Neuronal stem cell (in vitro differentiated cells): ENCODE measurements around the gene HSPB9.

Experiments used
- DNase-seq: peaks from one replicate; pipeline ENCODE4 v3.0.0-alpha.2; 2013; ENCODE audit warnings: low spot score
- H2AFZ ChIP-seq: one replicate; pipeline ENCODE4 v1.6.1; 2013; ENCODE audit warnings: mild to moderate bottlenecking, low read length, inconsistent platforms
- H2AK5ac ChIP-seq: 2 replicates; pipeline ENCODE4 v1.6.1; 2013; ENCODE audit warnings: low read depth, mild to moderate bottlenecking, inconsistent platforms, low read length, moderate library complexity, mixed read lengths
- H2BK120ac ChIP-seq: 2 replicates; pipeline ENCODE4 v1.6.1; 2013; ENCODE audit warnings: low read depth, mild to moderate bottlenecking, inconsistent platforms, low read length, moderate library complexity, mixed read lengths
- H2BK12ac ChIP-seq: one replicate; pipeline ENCODE4 v1.6.1; 2013; ENCODE audit warnings: low read length, inconsistent platforms
- H2BK15ac ChIP-seq: 2 replicates; pipeline ENCODE4 v1.6.1; 2013; ENCODE audit warnings: mild to moderate bottlenecking, low read length, inconsistent platforms, mixed read lengths
- H2BK5ac ChIP-seq: one replicate; pipeline ENCODE4 v1.6.1; 2013; ENCODE audit warnings: inconsistent platforms, mild to moderate bottlenecking, low read length, moderate library complexity
- H3K14ac ChIP-seq: one replicate; pipeline ENCODE4 v1.6.1; 2013; ENCODE audit warnings: low read length, inconsistent platforms
- H3K18ac ChIP-seq: 2 replicates; pipeline ENCODE4 v1.6.1; 2013; ENCODE audit warnings: low read length, inconsistent platforms
- H3K23ac ChIP-seq: 2 replicates; pipeline ENCODE4 v1.6.1; 2013; ENCODE audit warnings: low read depth, mild to moderate bottlenecking, mixed read lengths, low read length, inconsistent platforms; ENCODE audit not compliant: poor library complexity
- H3K27ac ChIP-seq: replicated peaks from 3 replicates; pipeline ENCODE4 v1.5.1; 2013; ENCODE audit warnings: low read length, inconsistent platforms
- H3K27me3 ChIP-seq, 3 experiments: 2 replicates each; pipeline ENCODE4 v1.6.1; 2013; ENCODE audit warnings: low read length in 3 of 3, mild to moderate bottlenecking in 2 of 3, inconsistent platforms in 1 of 3, low read depth in 1 of 3, mixed read lengths in 1 of 3, moderate library complexity in 1 of 3; ENCODE audit not compliant: control insufficient read depth in 3 of 3, insufficient read depth in 3 of 3
- H3K36me3 ChIP-seq, 2 donors: replicated peaks in 1 of 2; 2 replicates each; pipeline ENCODE4 v1.6.1; 2013; ENCODE audit warnings: low read length in 2 of 2; ENCODE audit not compliant: control insufficient read depth in 2 of 2, insufficient read depth in 2 of 2
- H3K4ac ChIP-seq: 2 replicates; pipeline ENCODE4 v1.6.1; 2013; ENCODE audit warnings: inconsistent platforms, mild to moderate bottlenecking, low read length, moderate library complexity
- H3K4me1 ChIP-seq, 2 donors: 1 replicate in 1 of 2; 2 replicates in 1 of 2; pipeline ENCODE4 v1.6.1; 2013; ENCODE audit warnings: low read length in 2 of 2, low read depth in 1 of 2; ENCODE audit not compliant: control insufficient read depth in 2 of 2, insufficient read depth in 1 of 2
- H3K4me2 ChIP-seq: one replicate; pipeline ENCODE4 v1.6.1; 2013; ENCODE audit warnings: mild to moderate bottlenecking, low read length, inconsistent platforms; ENCODE audit not compliant: insufficient read depth, poor library complexity, severe bottlenecking
- H3K4me3 ChIP-seq, 2 donors: 2 replicates each; pipeline ENCODE4 v1.5.1; 2013; ENCODE audit warnings: low read length in 2 of 2, mild to moderate bottlenecking in 2 of 2, inconsistent platforms in 1 of 2, moderate library complexity in 1 of 2
- H3K79me1 ChIP-seq: one replicate; pipeline ENCODE4 v1.6.1; 2013; ENCODE audit warnings: low read depth, mild to moderate bottlenecking, inconsistent platforms, low read length, moderate library complexity
- H3K9ac ChIP-seq: one replicate; pipeline ENCODE4 v1.6.1; 2013; ENCODE audit warnings: mild to moderate bottlenecking, low read depth, low read length, inconsistent platforms; ENCODE audit not compliant: poor library complexity
- H3K9me3 ChIP-seq, 2 donors: replicated peaks in 1 of 2; 2 replicates each; pipeline versions ENCODE3 to v1.6.1; 2013; ENCODE audit warnings: low read length in 2 of 2, mild to moderate bottlenecking in 2 of 2, inconsistent platforms in 1 of 2, low read depth in 1 of 2, mixed read lengths in 1 of 2, moderate library complexity in 1 of 2; ENCODE audit not compliant: control insufficient read depth in 2 of 2, insufficient read depth in 1 of 2
- H4K8ac ChIP-seq: one replicate; pipeline ENCODE4 v1.6.1; 2013; ENCODE audit warnings: low read depth, mild to moderate bottlenecking, inconsistent platforms, low read length, moderate library complexity
- H4K91ac ChIP-seq: one replicate; pipeline ENCODE4 v1.6.1; 2013; ENCODE audit warnings: low read length, low read depth, mild to moderate bottlenecking, inconsistent platforms; ENCODE audit not compliant: poor library complexity
- WGBS, 2 donors: extraction: QIAGEN DNeasy Blood & Tissue Kit; methylation state at CpG; one replicate each; pipeline ENCODE4 v1.1.7; 2013; ENCODE audit warnings: missing lambda C conversion rate in 2 of 2, mixed read lengths in 1 of 2; ENCODE audit not compliant: insufficient read length in 2 of 2, insufficient replicate concordance in 1 of 2; ENCODE audit errors: extremely low coverage in 2 of 2; 5-methylcytosine and 5-hydroxymethylcytosine counted together

Gene HSPB9

GRCh38 chr17:42107124-42107523 lies 15.5 kb upstream of the HSPB9 start:
- Histone ChIP-seq H3K27me3 (peaks cover 0 to 46% (median 2%) of the 10 kb centered on the region in 3 experiments), H2BK120ac (no peak overlapping the region), H2BK15ac (no peak overlapping the region), H3K36me3 (no peaks in the 10 kb centered on the region), H3K14ac (no peak overlapping the region), H2AK5ac (no peak overlapping the region), H3K27ac (no peak overlapping the region), H3K18ac (no peak overlapping the region), H2AFZ (peak overlapping the region; percentile 72), H2BK12ac (no peak overlapping the region), H3K4me3 (no peak overlapping the region), H3K4ac (no peak overlapping the region), H4K8ac (no peak overlapping the region), H4K91ac (no peak overlapping the region), H3K23ac (no peak overlapping the region), H3K9me3 (no peaks in the 10 kb centered on the region), H3K4me1 (peaks cover 4 to 5% of the 10 kb centered on the region in 2 donors), H2BK5ac (no peak overlapping the region), H3K9ac (no peak overlapping the region), H3K79me1 (no peaks in the 10 kb centered on the region), H3K4me2 (peak overlapping the region; percentile 96)
- DNase-seq, result no peak
- WGBS, 2 donors, result no CpG with 5 or more reads among the region's 6 CpGs

GRCh38 chr17:42107597-42108576 lies 14.7 kb upstream of the HSPB9 start:
- peaks cover 4 to 5% of the 10 kb centered on the region in 2 donors for H3K4me1 ChIP-seq
- no peak overlapping the region for H2BK120ac ChIP-seq
- no peak overlapping the region for H4K8ac ChIP-seq
- no peak overlapping the region for H2BK15ac ChIP-seq
- H3K4ac ChIP-seq, result no peak overlapping the region
- H3K4me3 ChIP-seq, result peak overlapping the region in 1 of 2 donors; percentile 71
- no peak overlapping the region for H4K91ac ChIP-seq
- H3K14ac ChIP-seq, result no peak overlapping the region
- H2AFZ ChIP-seq, result peak overlapping the region; percentile 72
- H3K9me3 ChIP-seq, result no peaks in the 10 kb centered on the region
- peak overlapping the region; percentile 2 for H2AK5ac ChIP-seq
- H3K79me1 ChIP-seq, result no peaks in the 10 kb centered on the region
- H3K27ac ChIP-seq, result no peak overlapping the region
- peaks cover 0 to 39% (median 2%) of the 10 kb centered on the region in 3 experiments for H3K27me3 ChIP-seq
- no CpG with 5 or more reads among the region's 51 CpGs for WGBS, 2 donors
- H3K23ac ChIP-seq, result peak overlapping the region; percentile 52
- peak overlapping the region; percentile 96 for H3K4me2 ChIP-seq
- H3K36me3 ChIP-seq, result peaks cover 0 to 2% of the 10 kb centered on the region in 2 donors
- peak overlapping the region; percentile 19 for H2BK5ac ChIP-seq
- H3K9ac ChIP-seq, result no peak overlapping the region
- H2BK12ac ChIP-seq, result peak overlapping the region; percentile 82
- peak; percentile 85 for DNase-seq
- H3K18ac ChIP-seq, result peak overlapping the region; percentile 31

- H3K4me3 ChIP-seq, result no peak overlapping the region
- no peak overlapping the region for H3K4me2 ChIP-seq
- no peak overlapping the region for H4K8ac ChIP-seq
- no peak overlapping the region for H2BK15ac ChIP-seq
- H2BK5ac ChIP-seq, result peak overlapping the region; percentile 19
- no peak overlapping the region for H4K91ac ChIP-seq
- H3K23ac ChIP-seq, result no peak overlapping the region
- peaks cover 0 to 30% (median 2%) of the 10 kb centered on the region in 3 experiments for H3K27me3 ChIP-seq
- no peak overlapping the region for H2BK120ac ChIP-seq
- H3K79me1 ChIP-seq, result peaks cover 2% of the 10 kb centered on the region
- no peak overlapping the region for H2BK12ac ChIP-seq
- H3K36me3 ChIP-seq, result peaks cover 3 to 14% of the 10 kb centered on the region in 2 donors
- no peak overlapping the region for H3K4ac ChIP-seq
- no peak overlapping the region for H2AFZ ChIP-seq
- no peak overlapping the region for H3K14ac ChIP-seq
- no peak overlapping the region for H3K18ac ChIP-seq
- no CpG with 5 or more reads among the region's 9 CpGs for whole genome bisulfite sequencing, 2 donors
- H3K9ac ChIP-seq, result no peak overlapping the region
- H3K27ac ChIP-seq, result no peak overlapping the region
- H2AK5ac ChIP-seq, result no peak overlapping the region
- no peaks in the 10 kb centered on the region for H3K9me3 ChIP-seq
- H3K4me1 ChIP-seq, result peaks cover 4 to 5% of the 10 kb centered on the region in 2 donors
- no peak for DNase-seq
Measured at GRCh38 chr17:42109086-42109485, 13.5 kb upstream of the HSPB9 start.
